ENCODE results near the gene NEMP2.
"Not testable (repeated sequence)": the region's sequence is repeated elsewhere in the genome, so short reads cannot be mapped to it uniquely, and the experiment has no call there.

NEMP2 gene

GRCh38 chr2:190486037-190486623 lies 48.4 kb downstream of the NEMP2 start:
- DNase-seq, result no peak

GRCh38 chr2:190482451-190482850 lies 52.1 kb downstream of the NEMP2 start:
- no peak for DNase-seq

- no peak for DNase-seq
Observed at GRCh38 chr2:190481339-190481738, 53.2 kb downstream of the NEMP2 start.

DNA sequence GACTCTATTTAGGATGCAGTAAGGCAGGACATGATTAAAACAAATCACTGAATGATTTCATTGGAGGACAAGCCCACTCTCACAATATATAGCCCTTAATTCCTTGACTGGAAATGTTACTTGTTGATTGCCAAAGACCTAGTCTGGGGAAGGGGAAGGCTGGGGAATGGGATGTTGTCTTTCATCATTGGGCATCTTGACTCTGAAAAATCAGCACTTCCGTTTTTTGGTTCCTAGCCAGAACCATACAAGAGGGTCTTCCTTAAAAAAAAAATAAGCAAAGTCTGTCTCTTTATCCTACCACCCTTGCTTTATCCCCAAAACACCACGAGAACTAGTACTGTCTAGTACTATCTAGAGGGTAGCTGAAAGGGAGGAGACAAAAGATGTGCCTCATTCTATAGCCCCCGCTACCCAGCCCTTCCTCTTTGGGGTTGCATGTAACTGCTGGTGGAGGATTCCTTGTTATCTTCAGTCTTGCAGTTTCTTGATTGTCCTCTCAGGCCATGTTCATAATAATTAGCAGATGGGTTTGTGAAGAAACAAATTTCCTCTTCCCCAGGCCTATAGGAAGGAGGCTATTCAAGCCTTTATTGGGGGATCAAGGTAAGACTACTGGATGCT lies 55.8 kb downstream of the NEMP2 start:
- DNase-seq, result no peak

GRCh38 chr2:190477661-190478454 lies 56.7 kb downstream of the NEMP2 start:
- DNase-seq, result no peak

DNA sequence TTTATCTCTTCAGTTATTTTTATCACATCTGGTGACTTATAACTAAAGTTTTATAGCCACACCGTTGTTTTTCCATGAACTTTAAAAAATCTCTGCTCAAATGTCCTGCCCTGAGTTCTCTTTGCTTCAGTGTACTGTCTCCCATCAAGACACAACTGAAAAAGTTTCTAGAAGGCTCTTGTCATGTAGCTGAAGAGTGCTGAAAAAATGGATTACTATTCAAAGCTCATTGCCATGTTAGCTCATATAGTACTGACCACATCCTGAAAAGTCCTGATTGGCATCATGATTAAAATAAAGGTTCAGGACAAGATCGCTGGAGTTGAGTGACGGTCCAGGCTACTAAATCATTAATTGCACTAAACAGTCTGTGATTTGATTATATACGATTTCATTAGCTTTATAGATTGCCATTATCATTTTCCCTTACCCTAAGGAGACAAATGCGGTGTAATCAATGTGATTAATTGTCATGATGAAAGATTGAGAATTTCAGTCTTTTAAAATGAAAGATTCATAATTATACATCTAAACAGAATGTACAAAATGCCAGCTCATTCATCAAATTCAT lies 64.2 kb downstream of the NEMP2 start:
- no peak for DNase-seq

GRCh38 chr2:190469771-190470170 lies 64.8 kb downstream of the NEMP2 start:
- DNase-seq, result peak; percentile 15

- no peak for DNase-seq
Observed at GRCh38 chr2:190468814-190469569, 65.5 kb downstream of the NEMP2 start.

DNA sequence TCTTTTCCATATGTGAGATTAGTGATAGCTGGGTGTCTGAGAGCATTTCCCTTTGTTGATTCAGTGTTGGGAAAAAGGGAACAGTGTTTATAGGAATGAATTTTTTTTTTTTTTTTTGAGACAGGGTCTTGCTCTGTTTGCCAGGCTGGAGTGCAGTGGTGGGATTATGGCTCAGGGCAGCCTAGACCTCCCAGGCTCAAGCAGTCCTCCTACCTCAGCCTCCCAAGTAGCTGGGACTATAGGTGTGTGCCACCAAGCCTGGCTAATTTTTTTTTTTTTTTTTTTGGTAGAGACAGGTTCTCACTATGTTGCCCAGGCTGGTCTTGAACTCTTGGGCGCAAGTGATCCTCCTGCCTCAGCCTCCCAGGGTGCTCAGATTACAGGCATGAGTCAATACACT lies 66.2 kb downstream of the NEMP2 start:
- DNase-seq, result not testable (repeated sequence)

GRCh38 chr2:190467575-190468083 lies 66.9 kb downstream of the NEMP2 start:
- DNase-seq, result no peak

DNA sequence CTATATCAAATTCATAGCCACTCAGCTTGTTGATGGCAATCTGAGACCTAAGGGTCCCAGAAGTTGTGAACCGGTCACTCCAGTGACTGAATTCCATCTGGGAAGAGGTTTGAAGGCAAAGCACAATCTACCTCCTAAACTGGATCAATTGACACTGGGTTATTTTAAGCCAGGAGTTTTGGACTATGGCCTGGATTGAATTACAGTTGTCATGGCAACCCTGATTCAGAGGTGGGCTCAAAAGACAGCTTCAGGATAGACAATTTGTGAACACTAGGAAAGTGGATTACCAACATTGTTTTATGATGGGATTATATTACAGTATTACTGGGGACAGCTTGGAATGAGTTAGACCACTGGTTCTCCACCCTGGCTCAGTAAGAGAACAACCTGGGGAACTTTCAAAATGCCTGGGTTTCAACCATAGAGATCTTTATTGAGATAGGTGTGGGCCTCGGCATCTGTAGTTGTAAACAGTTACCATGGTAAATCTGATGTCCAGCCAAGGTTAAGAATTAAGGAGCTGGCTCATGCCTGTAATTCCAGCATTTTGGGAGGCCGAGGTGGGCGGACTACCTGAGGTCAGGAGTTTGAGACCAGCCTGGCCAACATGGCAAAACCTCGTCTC lies 67.6 kb downstream of the NEMP2 start:
- DNase-seq, result no peak

DNA sequence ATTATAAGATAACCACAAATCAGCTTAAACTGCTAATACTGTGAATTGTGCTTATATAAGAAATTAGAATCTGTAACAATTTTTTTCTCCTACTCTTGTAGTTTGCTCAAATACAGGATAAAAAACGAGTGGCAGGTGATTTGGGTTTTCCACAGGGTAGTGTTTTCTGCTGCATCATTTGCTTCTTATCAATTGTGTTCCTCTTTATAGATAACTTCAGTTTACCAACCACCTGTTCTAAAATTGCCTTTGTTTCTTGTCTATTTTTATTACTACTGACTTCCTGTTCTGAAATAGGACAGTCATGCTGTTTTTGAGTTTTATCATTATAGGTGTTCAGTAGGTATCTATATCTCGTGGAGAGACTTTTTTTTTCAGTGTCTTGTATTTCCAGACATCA lies 69.5 kb downstream of the NEMP2 start:
- no peak for DNase-seq

GRCh38 chr2:190462611-190463010 lies 71.9 kb downstream of the NEMP2 start:
- DNase-seq, result no peak

GRCh38 chr2:190462181-190462580 lies 72.3 kb downstream of the NEMP2 start:
- DNase-seq, result no peak

DNA sequence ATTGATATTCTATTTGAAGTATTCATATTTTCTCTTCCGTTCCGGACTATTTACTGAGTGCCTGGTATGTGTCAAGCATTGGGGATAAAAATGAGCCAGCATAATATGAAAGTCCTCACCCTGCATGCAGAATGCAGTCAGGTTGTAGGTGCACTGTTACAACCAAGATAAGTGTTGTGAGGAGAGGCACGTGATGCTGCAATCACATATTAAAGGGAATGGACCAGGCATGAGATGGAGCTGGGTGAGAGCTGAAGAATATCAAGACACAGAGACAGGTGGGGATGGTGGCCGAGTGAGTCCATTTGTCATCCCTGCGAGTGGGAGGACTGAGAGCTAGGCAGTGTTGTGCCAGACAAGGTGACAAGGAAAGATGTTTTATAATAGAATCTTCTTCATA lies 74.0 kb downstream of the NEMP2 start:
- no peak for DNase-seq

DNA sequence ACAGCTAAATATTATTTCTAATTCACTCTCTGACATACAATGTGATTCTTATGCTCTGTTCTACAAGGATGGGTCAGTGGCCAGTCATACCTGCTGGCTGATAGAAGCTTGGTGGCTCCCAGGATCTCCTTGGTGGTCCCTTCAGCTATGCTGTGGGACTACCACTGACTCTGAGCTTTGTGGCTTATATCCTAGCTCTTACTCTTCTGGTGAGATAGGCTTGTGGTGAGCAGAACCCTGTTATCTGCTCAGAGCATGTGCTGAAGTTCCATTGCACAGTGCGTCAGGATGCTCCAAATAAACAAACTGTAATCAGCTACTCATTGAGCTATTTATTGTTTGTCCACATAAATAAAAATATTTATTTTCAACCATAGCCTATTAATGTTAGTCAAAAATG lies 74.6 kb downstream of the NEMP2 start:
- DNase-seq, result no peak

GRCh38 chr2:190458352-190459107 lies 76.0 kb downstream of the NEMP2 start:
- DNase-seq, result no peak

DNA sequence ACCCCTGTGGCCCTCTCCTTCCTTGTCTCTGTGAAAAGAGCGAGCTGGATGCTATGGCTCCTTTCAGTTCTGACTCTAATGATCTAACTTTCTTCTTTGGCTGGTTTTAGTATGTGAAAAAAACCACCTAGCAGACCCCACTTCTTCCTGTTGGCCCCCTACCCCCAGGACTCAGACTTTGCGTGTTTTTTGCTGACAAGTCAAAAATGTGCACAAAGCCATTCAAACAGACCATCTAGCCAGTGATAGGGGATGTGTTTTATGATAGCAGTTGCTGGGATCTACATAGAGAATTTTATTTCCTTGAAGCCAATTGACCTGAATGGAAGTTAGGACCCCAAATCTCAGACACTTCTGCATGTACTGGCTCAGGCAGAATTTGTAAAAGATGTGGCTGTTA lies 77.3 kb downstream of the NEMP2 start:
- no peak for DNase-seq

DNA sequence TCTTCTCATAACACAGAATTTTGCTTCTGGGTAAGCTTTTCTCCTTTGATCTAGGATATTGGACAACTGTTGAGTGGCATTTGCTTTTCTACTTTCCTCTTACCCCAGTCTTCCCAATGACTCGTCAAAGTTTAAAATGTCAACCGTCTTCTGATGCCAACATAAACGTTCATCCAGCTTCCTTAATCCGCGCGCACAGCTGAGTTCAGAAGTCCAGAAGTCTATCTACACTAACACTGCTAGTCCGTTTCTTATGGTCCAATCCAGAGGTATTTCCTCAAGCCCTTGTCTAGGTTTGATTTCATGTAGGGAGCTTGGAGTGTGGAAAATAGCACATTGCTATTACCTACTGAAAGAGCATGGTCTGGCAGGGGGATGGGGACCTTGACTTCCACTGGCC lies 77.7 kb downstream of the NEMP2 start:
- DNase-seq, result no peak

DNA sequence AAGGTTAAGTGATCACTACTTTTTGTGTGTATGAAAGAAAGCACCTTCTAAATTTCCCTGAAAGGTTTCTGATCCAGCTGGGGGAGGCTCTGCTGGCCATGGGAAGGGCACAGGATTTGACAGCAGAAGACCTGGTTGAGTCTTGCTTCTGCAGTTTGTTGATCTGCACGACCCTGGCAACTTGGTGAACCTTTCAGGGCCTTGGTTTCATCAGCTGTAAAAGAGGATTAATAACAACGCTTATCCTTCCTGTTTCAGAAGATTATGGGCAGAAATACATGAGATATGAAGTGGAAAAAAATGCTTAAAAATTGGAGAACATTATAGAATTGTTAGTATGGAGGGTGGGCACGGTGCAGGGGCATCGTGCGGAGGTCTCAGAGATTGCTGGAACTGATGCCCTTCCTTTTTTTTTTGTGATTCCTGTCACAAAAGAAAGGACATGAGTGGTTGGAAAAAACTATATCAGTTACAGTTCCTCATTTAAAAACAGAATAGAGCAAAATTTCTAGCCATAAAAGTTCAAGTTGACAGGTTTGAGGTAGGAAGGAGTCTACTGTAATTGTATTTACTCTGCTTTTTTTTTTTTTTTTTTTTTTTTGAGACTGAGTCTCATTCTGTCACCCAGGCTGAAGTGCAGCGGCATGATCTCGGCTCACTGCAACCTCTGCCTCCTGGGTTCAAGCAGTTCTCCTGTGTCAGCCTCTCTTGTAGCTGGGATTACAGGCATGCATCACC lies 79.0 kb downstream of the NEMP2 start:
- DNase-seq, result no peak

- DNase-seq, result no peak
Observed at GRCh38 chr2:190454795-190455194, 79.7 kb downstream of the NEMP2 start.

Data from CD4-positive, alpha-beta T cell treated with Interleukin-10 for 1 hour (primary cell).